K562 (cell line): ENCODE measurements around the gene ZCCHC9. TPM values are rescaled to one million over a fixed set of nuclear protein-coding genes. Genes with fewer than 3 reads are reported as not detected.

Experiments
- CHAMP1 ChIP-seq: fragments of 450-650 bp; IDR thresholded peaks from 2 replicates; pipeline ENCODE4 v1.6.1; 2016; ENCODE audit warnings: mild to moderate bottlenecking
- DEAF1 ChIP-seq: fragments of 450-650 bp; formaldehyde crosslinking; IDR thresholded peaks from 2 replicates; pipeline ENCODE4 v1.4.0; 2020; ENCODE audit warnings: mild to moderate bottlenecking, moderate library complexity
- DLX4 ChIP-seq: fragments of 250-450 bp; sonication (Bioruptor Pico); IDR thresholded peaks from 2 replicates; pipeline ENCODE4 v1.6.1; 2021; ENCODE audit warnings: mild to moderate bottlenecking
- E2F5 ChIP-seq: sonication (generic); formaldehyde crosslinking; IDR thresholded peaks from 2 replicates; pipeline ENCODE4 v1.8.0; 2022; ENCODE audit warnings: mild to moderate bottlenecking, missing genetic modification reagents
- EZH2 ChIP-seq: IDR thresholded peaks from 2 replicates; pipeline ENCODE4 v1.6.1; 2012; ENCODE audit warnings: low read depth, mild to moderate bottlenecking, inconsistent platforms, low read length, borderline replicate concordance
- GABPA ChIP-seq: fragments of 200-800 bp; sonication (Bioruptor generic); conservative IDR thresholded peaks from 2 replicates; pipeline ENCODE4 v1.6.1; 2016; ENCODE audit warnings: low read depth, missing genetic modification characterization, missing compliant biosample characterization
- HNRNPLL ChIP-seq: fragments of 200-400 bp; formaldehyde crosslinking; IDR thresholded peaks from 2 replicates; pipeline ENCODE4 v1.6.1; 2017; ENCODE audit warnings: low read length, low read depth, mild to moderate bottlenecking; ENCODE audit not compliant: poor library complexity, severe bottlenecking
- MCM3 ChIP-seq: fragments of 450-650 bp; IDR thresholded peaks from 2 replicates; pipeline ENCODE4 v1.6.1; 2016
- MIER1 ChIP-seq: fragments of 450-650 bp; IDR thresholded peaks from 2 replicates; pipeline ENCODE4 v1.6.1; 2016; ENCODE audit warnings: antibody characterized with exemption, mild to moderate bottlenecking, low read depth
- MTA3 ChIP-seq: fragments of 450-650 bp; formaldehyde crosslinking; IDR thresholded peaks from 2 replicates; pipeline ENCODE4 v1.6.1; 2017; ENCODE audit warnings: mild to moderate bottlenecking, borderline replicate concordance
- NELFE ChIP-seq: IDR thresholded peaks from 2 replicates; pipeline ENCODE4 v1.6.1; 2011; ENCODE audit warnings: mild to moderate bottlenecking; ENCODE audit not compliant: insufficient read depth, insufficient read length
- POU5F1 ChIP-seq: fragments of 150-350 bp; IDR thresholded peaks from 2 replicates; pipeline ENCODE4 v1.6.1; 2014; ENCODE audit warnings: borderline replicate concordance, low read length, low read depth, mild to moderate bottlenecking; ENCODE audit not compliant: partially characterized antibody
- XRCC4 ChIP-seq: IDR thresholded peaks from one replicate; pipeline ENCODE4 v1.6.1; 2011; ENCODE audit not compliant: insufficient read depth, insufficient read length; ENCODE audit errors: extremely low read depth
- ZNF134 ChIP-seq: fragments of 250-450 bp; sonication (Bioruptor Pico); conservative IDR thresholded peaks from 2 replicates; pipeline ENCODE4 v1.4.0; 2020
- ZNF639 ChIP-seq, 2 experiments: fragments of 200-800 bp in 1 of 2; sonication (Bioruptor generic) in 1 of 2; sonication (generic) in 1 of 2; formaldehyde crosslinking in 1 of 2; IDR thresholded peaks in 1 of 2; conservative IDR thresholded peaks in 1 of 2; 2 replicates each; pipeline versions ENCODE4 v1.5.0 to v1.6.1; 2016 to 2020; ENCODE audit warnings: missing compliant biosample characterization in 1 of 2, missing genetic modification characterization in 1 of 2, missing genetic modification reagents in 1 of 2
- ZNF707 ChIP-seq: fragments of 250-450 bp; sonication (Bioruptor Pico); conservative IDR thresholded peaks from 2 replicates; pipeline ENCODE4 v1.8.0; 2022; ENCODE audit warnings: inconsistent platforms, mild to moderate bottlenecking, moderate library complexity
- ZNF77 ChIP-seq: fragments of 250-450 bp; sonication (Bioruptor Pico); IDR thresholded peaks from 2 replicates; pipeline ENCODE4 v1.5.0; 2020
- ZNF79 ChIP-seq: fragments of 250-450 bp; sonication (Bioruptor Pico); IDR thresholded peaks from 2 replicates; pipeline ENCODE4 v1.4.0; 2020; ENCODE audit warnings: low read depth, mild to moderate bottlenecking, moderate library complexity
- polyA plus RNA-seq, 8 experiments: library from polyadenylated mRNA; depleted of rRNA in 4 of 8; stranded (reverse) in 5 of 8; unstranded in 3 of 8; fragments of >200 nt; fragmentation: Nextera tagmentation in 2 of 8; fragmentation: Illumina TruSeq in 1 of 8; extraction: Ambion mirVana in 2 of 8; extraction: Trizol in 1 of 8; gene quantifications; 2 replicates each; pipeline versions ENCODE4 v1.2.1 to v1.2.3, GENCODE V29; 2011 to 2014; ENCODE audit warnings: inconsistent platforms in 1 of 8, missing spikeins in 1 of 8
- total RNA-seq, 7 experiments: library from RNA; depleted of rRNA in 6 of 7; stranded (reverse); fragments of >200 nt in 6 of 7; fragmentation: Illumina TruSeq in 2 of 7; extraction: Trizol in 2 of 7; gene quantifications; 2 replicates each; pipeline versions ENCODE4 v1.2.1 to v1.2.3, GENCODE V29; 2011 to 2021; ENCODE audit warnings: low replicate concordance in 1 of 7

Gene ZCCHC9
- total and polyA plus RNA-seq, 9 of the 15 experiments (the other 6 are each of a cell fraction or from before 2014, with no cell fraction given), result 40.3 to 95.3 (median 59.9) TPM

GRCh38 chr5:81301271-81302015 is at the start of gene ZCCHC9 (continued):
- TF ChIP-seq NELFE (no peak), E2F5 (CRISPR knock-in tag) (peak; percentile 71; the same call in 1 of the 2 replicates), POU5F1 (no peak), ZNF79 (CRISPR knock-in tag) (no peak), XRCC4 (no peak), DLX4 (no peak), EZH2 (no peak), DEAF1 (CRISPR knock-in tag) (no peak), MTA3 (peak; percentile 81; the same call in 1 of the 2 replicates), ZNF77 (no peak), ZNF134 (CRISPR knock-in tag) (no peak), ZNF639 (CRISPR knock-in tag; conservative IDR thresholded peaks at IDR 0.05 in 1 of 2, IDR thresholded peaks at IDR 0.05 in 1 of 2) (peak in 1 of 2 experiments; percentile 58; a peak in 1 of 4 replicates), CHAMP1 (peak; percentile 51; the same call in 1 of the 2 replicates), HNRNPLL (peak; percentile 77), MCM3 (no peak), ZNF707 (CRISPR knock-in tag) (no peak), GABPA (tag) (peak; percentile 98), MIER1 (no peak)
